GM13977 (cell line): ENCODE data around the gene CDH23.
A peak's percentile ranks its signal among the peaks of the same experiment; 100 is the strongest.

Source experiments
- DNase-seq: peaks from one replicate; pipeline ENCODE4 v3.0.0; 2012; ENCODE audit warnings: low spot score
- in situ Hi-C: fragments of 300-500 bp; cut with MboI; formaldehyde crosslinking; loops from one replicate; pipeline ENCODE4 v1.12.0; 2022; ENCODE audit warnings: low sequenced_read_pairs, low pct_unique_long_range_greater_than_20kb, mixed read lengths, inconsistent platforms; ENCODE audit not compliant: unreplicated experiment
- TF ChIP-seq, protein P1 (sequence below): IDR thresholded peaks from 2 replicates; pipeline ENCODE4 v1.5.1; 2012; ENCODE audit warnings: mild to moderate bottlenecking, control low read depth; ENCODE audit not compliant: insufficient read depth; ENCODE audit errors: extremely low read depth, missing control alignments

CDH23 gene

DNA sequence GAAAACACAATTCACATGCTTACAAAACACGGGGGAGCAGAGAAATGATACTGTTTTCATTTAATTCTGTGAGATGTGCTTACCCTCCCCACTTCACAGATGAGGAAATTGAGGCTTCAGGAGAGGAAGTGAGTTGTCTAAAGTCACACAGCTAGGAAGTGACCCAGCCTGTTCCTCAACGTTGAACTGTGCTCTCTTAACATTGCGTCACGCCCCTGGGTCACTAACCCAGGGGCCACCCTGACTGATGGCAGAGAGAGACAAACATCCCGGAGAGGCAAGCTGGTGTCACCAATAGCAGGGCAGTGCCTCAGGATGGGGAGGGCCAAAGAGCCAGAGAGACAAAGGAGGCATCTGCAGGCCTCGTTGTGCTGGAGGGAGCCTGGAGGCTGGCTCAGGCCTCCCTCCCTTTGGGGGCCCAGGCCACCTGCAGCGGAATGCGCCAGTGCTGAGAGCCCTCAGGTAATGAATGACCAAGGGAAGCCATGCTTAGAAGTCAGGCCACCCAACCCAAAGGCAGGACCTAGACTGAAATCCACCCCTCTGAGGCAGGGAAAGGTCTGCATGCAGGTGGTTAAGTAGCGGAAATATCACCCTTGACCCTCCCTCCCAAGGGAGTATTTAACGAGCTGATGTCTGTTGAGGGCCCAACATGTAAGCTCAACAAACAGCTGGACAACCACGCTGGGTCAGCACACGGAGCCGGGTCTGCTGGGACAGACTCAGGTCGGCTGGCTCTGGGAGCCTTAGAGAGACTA, 241.5 kb downstream of the CDH23 start:
- no peak for DNase-seq
- TF ChIP-seq, protein P1, sequence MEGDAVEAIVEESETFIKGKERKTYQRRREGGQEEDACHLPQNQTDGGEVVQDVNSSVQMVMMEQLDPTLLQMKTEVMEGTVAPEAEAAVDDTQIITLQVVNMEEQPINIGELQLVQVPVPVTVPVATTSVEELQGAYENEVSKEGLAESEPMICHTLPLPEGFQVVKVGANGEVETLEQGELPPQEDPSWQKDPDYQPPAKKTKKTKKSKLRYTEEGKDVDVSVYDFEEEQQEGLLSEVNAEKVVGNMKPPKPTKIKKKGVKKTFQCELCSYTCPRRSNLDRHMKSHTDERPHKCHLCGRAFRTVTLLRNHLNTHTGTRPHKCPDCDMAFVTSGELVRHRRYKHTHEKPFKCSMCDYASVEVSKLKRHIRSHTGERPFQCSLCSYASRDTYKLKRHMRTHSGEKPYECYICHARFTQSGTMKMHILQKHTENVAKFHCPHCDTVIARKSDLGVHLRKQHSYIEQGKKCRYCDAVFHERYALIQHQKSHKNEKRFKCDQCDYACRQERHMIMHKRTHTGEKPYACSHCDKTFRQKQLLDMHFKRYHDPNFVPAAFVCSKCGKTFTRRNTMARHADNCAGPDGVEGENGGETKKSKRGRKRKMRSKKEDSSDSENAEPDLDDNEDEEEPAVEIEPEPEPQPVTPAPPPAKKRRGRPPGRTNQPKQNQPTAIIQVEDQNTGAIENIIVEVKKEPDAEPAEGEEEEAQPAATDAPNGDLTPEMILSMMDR: no peak
- in situ Hi-C loops: no loop called here

DNA sequence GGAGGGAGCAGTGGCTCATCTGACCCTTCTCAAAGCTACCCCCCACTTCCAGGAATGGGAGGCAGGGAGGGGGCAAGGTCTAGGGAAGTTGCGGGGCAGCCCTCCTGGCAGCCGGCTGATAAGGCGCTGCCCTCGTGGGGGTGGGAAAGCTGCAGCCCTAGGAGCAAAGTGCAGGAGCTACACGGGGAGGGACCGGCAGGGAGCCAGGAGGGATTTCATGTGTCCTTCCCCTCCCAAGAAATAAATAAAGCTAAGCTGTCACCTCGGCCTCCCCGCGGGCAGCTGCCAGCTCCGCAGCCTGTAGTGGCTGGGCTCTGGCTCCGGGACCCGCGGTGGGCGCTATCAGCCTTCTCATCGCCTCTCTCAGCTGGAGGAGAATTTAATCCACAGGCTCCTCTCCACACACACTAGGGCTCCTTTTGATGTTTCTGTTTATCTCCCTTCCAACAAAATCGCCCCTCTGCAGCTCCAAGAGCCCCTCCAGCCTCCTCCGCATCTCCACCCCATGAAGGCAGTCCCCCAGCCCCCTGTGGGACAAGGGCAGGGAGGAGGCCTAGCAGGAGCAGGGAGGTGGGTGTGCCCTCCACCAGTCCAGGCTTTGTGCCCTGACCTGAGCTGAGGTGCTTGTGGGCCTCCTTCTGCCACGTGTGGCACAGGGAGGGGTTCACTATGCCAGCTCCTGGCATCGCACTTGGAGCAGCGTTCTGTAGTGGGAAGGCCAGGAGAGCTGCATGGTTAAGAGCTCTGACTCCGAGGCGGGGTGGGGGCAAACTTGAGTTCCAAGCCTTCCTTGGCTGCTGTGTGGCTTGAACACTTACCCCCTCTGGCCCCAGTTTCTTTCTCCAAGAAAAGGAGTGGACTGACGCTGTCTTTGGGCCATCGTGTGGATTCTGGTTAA, 242.4 kb downstream of the CDH23 start:
- TF ChIP-seq, protein P1: no peak
- no peak for DNase-seq
- in situ Hi-C loops: no loop called here

DNA sequence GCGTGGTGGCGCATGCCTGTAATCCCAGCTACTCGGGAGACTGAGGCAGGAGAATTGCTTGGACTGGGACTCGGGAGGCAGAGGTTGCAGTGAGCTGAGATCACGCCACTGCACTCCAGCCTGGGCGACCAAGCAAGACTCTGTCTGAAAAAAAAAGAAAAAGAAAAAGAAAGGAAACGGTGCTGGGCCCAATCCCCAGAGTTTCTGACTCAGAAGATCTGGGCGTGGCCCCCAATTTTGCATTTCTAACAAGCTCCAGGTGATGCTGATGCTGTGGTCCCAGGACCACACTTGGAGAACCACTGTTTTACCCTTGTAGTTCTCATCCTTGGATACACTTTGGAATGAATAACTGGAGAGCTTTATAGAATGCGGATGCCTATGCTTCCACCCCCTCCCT, 243.9 kb downstream of the CDH23 start:
- no peak for DNase-seq
- in situ Hi-C loops: no loop called here
- TF ChIP-seq, protein P1: no peak

DNA sequence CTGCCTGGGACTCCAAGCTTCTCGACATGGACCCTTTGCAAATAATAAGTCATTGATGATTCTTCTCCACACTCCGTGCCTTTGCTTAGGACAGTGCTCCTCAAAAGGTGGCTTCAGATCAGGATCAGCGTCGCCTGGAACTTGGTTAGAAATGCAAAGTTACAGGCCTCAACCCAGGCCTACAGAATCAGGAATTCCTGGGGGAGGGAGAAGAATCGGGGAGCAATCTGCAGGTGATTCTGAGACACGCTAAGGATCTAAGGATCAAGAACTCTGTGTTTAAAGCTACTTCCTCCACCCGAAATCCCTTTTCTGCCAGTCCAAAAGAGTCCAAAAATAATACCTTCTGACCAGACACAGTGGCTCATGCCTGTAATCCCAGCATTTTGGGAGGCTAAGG, 244.7 kb downstream of the CDH23 start:
- in situ Hi-C loops: no loop called here
- DNase-seq: no peak
- TF ChIP-seq, protein P1: no peak

DNA sequence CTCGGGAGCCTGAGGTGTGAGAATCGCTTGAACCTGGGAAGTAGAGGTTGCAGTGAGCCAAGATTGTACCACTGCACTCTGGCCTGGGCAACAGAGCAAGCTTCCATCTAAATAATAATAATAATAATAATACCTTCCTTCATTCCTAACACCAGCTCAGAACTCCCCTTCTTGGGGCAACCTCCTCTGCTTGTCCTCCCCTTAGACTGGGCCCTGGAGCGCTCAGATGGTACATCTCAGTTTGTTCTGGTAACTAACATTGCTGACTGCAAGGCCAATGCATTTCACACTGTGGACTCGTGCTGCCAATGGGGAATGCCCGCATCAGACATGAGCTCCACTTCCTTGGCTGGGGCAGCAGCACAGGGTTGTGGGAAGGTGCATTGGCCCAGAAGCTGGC, 245.3 kb downstream of the CDH23 start:
- in situ Hi-C loops: no loop called here
- TF ChIP-seq, protein P1: no peak

DNA sequence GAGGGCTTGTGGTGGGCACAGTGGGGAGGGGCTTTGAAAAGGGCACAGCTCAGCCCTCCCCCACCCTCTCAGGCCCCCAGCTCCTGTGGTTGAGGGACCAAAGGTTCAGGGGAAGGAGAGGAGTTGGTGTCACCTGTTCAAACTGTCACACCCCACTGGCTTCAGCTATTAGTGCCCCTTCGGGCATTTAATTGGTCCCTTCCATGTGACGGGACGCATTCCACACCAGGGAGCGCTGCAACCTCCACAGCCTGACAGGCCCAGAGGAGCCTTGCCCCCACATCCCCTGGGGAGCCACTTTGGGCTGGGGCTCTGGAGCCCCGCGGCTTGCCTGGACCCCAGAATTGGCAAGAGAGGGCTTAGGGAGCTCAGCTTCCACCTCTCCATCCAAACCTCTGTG, 247.2 kb downstream of the CDH23 start:
- in situ Hi-C loops: no loop called here
- TF ChIP-seq, protein P1: peak; percentile 30
- DNase-seq: no peak

More for the DNA sequence above, 245.3 kb downstream of the CDH23 start:
- no peak for DNase-seq
